Stimulated activated CD4-positive, alpha-beta T cell treated with anti-CD3 and anti-CD28 coated beads, Interleukin-2, amount 100 ng/mL, for 24 hours (primary cell): ENCODE results near the gene STIM2.
A peak's percentile ranks its signal among the peaks of the same experiment; 100 is the strongest.
"Not testable (repeated sequence)": the region's sequence is repeated elsewhere in the genome, so short reads cannot be mapped to it uniquely, and the experiment has no call there.

ENCODE experiments used
- DNase-seq, 2 donors: peaks; one replicate each; pipeline ENCODE4 v3.0.0-alpha.2; 2020

STIM2 gene

GRCh38 chr4:27005905-27006590, 145.4 kb downstream of the STIM2 start:
- DNase-seq = no peak

GRCh38 chr4:27006646-27007045, 146.0 kb downstream of the STIM2 start:
- DNase-seq = no peak

GRCh38 chr4:27007507-27007906, 146.9 kb downstream of the STIM2 start:
- DNase-seq = no peak

GRCh38 chr4:27008679-27009078, 148.0 kb downstream of the STIM2 start:
- DNase-seq = no peak

DNA sequence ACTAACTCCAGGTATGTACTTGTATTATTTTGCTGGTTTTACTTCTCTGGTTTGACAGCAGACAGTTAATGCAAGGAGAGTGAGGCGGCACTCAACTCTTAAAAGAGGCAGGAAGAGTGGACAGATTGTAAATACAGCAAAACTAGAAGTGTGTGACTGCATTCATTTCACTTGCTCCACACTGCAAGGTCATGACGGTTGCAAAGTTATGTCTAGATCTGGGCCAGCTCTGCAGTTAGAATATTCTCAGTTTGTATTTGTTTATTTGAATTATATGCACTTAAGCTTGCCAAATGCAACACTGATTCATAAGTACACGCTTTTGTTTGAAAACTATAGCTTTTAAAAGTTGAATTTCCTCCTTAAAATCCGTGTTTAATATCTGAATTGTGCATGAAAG, 148.9 kb downstream of the STIM2 start:
- no peak for DNase-seq

GRCh38 chr4:27010334-27010940, 149.8 kb downstream of the STIM2 start:
- peak; percentile 68 to 71 for DNase-seq

GRCh38 chr4:27011401-27011800, 150.8 kb downstream of the STIM2 start:
- no peak for DNase-seq

GRCh38 chr4:27013012-27013411, 152.4 kb downstream of the STIM2 start:
- no peak for DNase-seq

- no peak for DNase-seq
These were observed 155.9 kb downstream of the STIM2 start for GRCh38 chr4:27016551-27016950.

GRCh38 chr4:27017623-27018022, 157.0 kb downstream of the STIM2 start:
- DNase-seq = no peak

- no peak for DNase-seq
These were observed 157.4 kb downstream of the STIM2 start for GRCh38 chr4:27018076-27018475.

DNA sequence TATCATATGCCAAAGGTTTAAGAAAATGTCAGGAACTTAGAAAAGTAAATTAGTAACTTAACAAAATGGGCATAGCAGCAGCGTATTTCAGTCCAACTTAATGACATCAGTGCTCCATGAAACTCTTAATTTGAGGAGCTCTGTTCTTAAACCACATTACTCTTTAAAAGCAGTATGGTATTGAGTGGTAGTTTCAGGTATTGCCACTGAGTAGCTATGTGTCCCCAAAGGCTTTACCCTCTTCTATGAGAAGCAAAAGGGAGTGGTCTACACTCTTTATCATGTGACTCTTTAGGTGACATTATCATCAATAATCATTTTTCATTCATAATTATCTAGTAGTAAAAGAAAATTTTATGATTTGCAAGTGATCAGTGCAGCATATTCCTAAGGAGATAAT, 158.3 kb downstream of the STIM2 start:
- no peak for DNase-seq

GRCh38 chr4:27019766-27020165, 159.1 kb downstream of the STIM2 start:
- no peak for DNase-seq

GRCh38 chr4:27020203-27020602, 159.6 kb downstream of the STIM2 start:
- no peak for DNase-seq

GRCh38 chr4:27020603-27021002, 160.0 kb downstream of the STIM2 start:
- DNase-seq = no peak

DNA sequence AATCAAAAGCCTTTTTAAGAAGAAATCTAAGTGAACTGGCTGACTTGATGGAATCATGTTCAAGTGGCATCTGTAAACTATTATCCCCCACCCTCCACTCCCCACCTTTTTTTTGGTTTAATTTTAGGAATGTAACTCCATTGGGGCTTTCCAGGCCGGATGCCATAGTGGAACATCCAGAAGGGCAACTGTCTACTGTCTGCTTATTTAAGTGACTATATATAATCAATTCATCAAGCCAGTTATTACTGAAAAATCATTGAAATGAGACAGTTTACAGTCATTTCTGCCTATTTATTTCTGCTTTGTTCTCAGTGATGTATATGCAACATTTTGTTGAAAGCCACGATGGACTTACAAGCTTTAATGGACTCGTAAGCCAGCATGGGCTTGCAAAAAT, 162.3 kb downstream of the STIM2 start:
- no peak for DNase-seq

- no peak for DNase-seq
These were observed 162.7 kb downstream of the STIM2 start for GRCh38 chr4:27023366-27023765.

DNA sequence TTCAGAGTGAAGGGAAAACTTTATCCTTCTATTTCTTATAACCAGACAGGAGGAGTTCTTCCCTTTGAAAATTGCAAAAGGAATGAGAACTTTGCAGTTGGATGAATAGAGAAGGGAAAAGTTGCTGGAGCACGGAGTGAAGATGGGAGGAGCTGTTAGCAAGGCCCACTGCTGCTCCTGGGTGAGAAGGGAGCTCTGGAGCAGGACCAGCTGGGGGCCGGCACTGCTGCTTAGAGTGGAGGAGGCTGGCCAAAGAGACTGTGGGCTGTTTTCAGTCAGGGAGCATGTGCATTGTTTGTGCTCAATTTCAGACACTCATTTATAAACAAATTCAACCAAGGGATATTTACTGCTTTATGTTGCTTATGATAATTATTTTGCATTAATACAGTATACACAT, 164.2 kb downstream of the STIM2 start:
- no peak for DNase-seq

DNA sequence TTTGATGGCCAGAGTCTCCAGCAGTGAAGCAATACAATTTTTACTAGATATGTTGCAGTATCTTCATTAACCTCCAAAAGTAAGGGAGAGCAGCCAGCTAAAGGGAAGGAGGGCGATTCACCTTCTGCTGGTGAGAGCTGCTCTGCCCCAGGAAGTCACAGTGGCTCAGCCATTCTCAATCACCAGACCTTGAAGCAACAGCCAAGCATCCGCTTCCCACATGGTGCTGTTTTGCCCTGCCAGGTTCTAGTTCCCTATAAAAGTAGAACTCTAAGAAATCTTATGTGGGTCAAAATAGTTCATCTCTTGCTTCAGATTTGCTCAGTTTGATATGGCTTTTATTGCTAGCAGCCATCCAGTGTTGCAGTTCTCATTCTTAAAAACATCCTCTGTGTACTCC, 166.8 kb downstream of the STIM2 start:
- DNase-seq = no peak

DNA sequence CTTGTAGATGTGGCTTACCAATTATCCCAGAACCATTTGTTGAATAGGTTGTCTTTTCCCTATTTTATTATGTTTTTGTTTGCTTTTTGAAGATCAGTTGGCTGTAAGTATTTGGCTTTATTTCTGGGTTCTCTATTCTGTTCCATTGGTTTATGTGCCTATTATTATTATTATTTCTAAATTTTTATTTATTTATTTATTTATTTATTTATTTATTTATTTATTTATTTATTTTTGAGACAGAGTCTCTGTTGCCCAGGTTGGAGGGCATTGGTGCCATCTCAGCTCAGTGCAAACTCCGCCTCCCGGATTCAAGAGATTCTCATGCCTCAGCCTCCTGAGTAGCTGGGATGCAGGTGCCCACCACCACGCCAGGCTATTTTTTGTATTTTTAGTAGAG, 174.5 kb downstream of the STIM2 start:
- DNase-seq = not testable (repeated sequence)

DNA sequence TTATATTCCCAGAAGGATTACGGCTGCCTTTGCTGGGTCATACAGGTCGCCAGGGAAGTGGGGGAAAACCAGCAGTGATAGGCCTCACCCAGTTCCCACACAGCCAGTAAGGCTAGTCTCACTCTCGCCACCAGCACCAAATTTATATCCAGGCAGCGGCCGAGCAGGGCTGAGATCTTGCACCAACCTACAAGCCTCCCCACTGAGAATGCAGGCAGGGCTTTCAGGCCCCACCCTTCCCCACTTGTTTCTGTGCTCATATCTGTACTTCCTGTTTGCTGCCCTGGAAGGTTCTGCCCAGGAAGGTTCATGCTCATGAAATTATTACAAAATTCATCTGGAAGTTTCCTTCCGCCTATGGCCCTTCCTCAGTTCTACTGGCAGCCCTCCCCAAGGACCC, 179.7 kb downstream of the STIM2 start:
- no peak for DNase-seq

DNA sequence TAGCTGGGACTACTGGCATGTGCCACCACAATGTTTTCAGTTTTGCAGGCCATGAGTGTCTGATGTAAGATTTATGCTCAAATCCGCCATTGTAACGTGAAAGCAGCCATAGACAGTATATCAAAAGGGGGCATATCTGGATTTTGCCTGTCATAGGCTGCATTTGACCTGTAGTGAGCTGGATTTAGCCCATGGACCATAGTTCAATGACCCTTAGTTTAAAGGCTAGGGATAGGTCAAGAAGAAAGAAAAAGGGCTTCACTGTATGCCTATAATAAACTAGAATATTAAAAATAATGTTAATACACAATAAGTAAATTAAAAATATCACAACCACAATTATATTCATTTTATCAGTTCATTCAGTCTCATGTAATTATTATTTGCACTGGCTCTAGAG, 181.8 kb downstream of the STIM2 start:
- DNase-seq = no peak

GRCh38 chr4:27043200-27043599, 182.6 kb downstream of the STIM2 start:
- no peak for DNase-seq

- DNase-seq = no peak
These were observed 186.2 kb downstream of the STIM2 start for GRCh38 chr4:27046851-27047250.
